SK-N-SH treated with all-trans-retinoic acid at 6 μM for 48 hours (cell line): ENCODE data around the gene ARMC2.

ENCODE experiments used
- ATAC-seq: fragments of 200-7000 bp; cut with Tn5 transposase; 3 replicates; pipeline ENCODE4 v1.9.1; 2020; ENCODE audit warnings: mild to moderate bottlenecking, moderate library complexity
- ARNTL ChIP-seq: fragments of 450-650 bp; formaldehyde crosslinking; IDR thresholded peaks from 2 replicates; pipeline ENCODE4 v1.5.0; 2020; ENCODE audit warnings: low read depth, mild to moderate bottlenecking, moderate library complexity, borderline replicate concordance
- BACH2 ChIP-seq: fragments of 250-450 bp; sonication (Bioruptor Pico); IDR thresholded peaks from 2 replicates; pipeline ENCODE4 v1.9.0; 2021; ENCODE audit warnings: mild to moderate bottlenecking, borderline replicate concordance
- CREB5 ChIP-seq: fragments of 250-450 bp; sonication (Bioruptor Pico); IDR thresholded peaks from 2 replicates; pipeline ENCODE4 v1.5.1; 2020; ENCODE audit warnings: low read depth, mild to moderate bottlenecking, moderate library complexity
- CSDC2 ChIP-seq: fragments of 250-450 bp; sonication (Bioruptor Pico); IDR thresholded peaks from 2 replicates; pipeline ENCODE4 v1.5.0; 2020; ENCODE audit warnings: mild to moderate bottlenecking, moderate library complexity
- CSRNP3 ChIP-seq: fragments of 250-450 bp; sonication (Bioruptor Pico); IDR thresholded peaks from 2 replicates; pipeline ENCODE4 v1.5.1; 2021; ENCODE audit warnings: mild to moderate bottlenecking, moderate library complexity
- ESRRG ChIP-seq: fragments of 250-450 bp; sonication (Bioruptor Pico); IDR thresholded peaks from 2 replicates; pipeline ENCODE4 v1.6.1; 2021; ENCODE audit warnings: mild to moderate bottlenecking
- GLIS3 ChIP-seq: fragments of 250-450 bp; sonication (Bioruptor Pico); IDR thresholded peaks from 2 replicates; pipeline ENCODE4 v1.5.0; 2020; ENCODE audit warnings: mild to moderate bottlenecking, moderate library complexity
- ISL1 ChIP-seq: fragments of 250-450 bp; sonication (Bioruptor Pico); IDR thresholded peaks from 2 replicates; pipeline ENCODE4 v2.1.2; 2022; ENCODE audit warnings: mild to moderate bottlenecking, moderate library complexity
- PATZ1 ChIP-seq: fragments of 250-450 bp; sonication (Bioruptor Pico); IDR thresholded peaks from 2 replicates; pipeline ENCODE4 v1.8.0; 2020; ENCODE audit warnings: mild to moderate bottlenecking, moderate library complexity, borderline replicate concordance
- PPARA ChIP-seq: fragments of 250-450 bp; sonication (Bioruptor Pico); IDR thresholded peaks from 2 replicates; pipeline ENCODE4 v1.5.0; 2020; ENCODE audit warnings: mild to moderate bottlenecking, borderline replicate concordance
- RARB ChIP-seq: fragments of 250-450 bp; sonication (Bioruptor Pico); IDR thresholded peaks from 2 replicates; pipeline ENCODE4 v1.8.0; 2021; ENCODE audit warnings: mild to moderate bottlenecking, moderate library complexity
- SNAI2 ChIP-seq: fragments of 250-450 bp; sonication (Bioruptor Pico); IDR thresholded peaks from 2 replicates; pipeline ENCODE4 v1.5.0; 2020; ENCODE audit warnings: mild to moderate bottlenecking, moderate library complexity
- TCF4 ChIP-seq: fragments of 250-450 bp; sonication (Bioruptor Pico); IDR thresholded peaks from 2 replicates; pipeline ENCODE4 v1.8.0; 2021; ENCODE audit warnings: mild to moderate bottlenecking, moderate library complexity, borderline replicate concordance
- TOX ChIP-seq: fragments of 250-450 bp; sonication (Bioruptor Pico); IDR thresholded peaks from 2 replicates; pipeline ENCODE4 v1.8.0; 2021; ENCODE audit warnings: mild to moderate bottlenecking, moderate library complexity, borderline replicate concordance
- TSHZ2 ChIP-seq: fragments of 250-450 bp; sonication (Bioruptor Pico); IDR thresholded peaks from 2 replicates; pipeline ENCODE4 v1.5.0; 2020; ENCODE audit warnings: mild to moderate bottlenecking, moderate library complexity
- ZC3H10 ChIP-seq: fragments of 250-450 bp; sonication (Bioruptor Pico); IDR thresholded peaks from 2 replicates; pipeline ENCODE4 v1.5.1; 2021; ENCODE audit warnings: mild to moderate bottlenecking, moderate library complexity
- ZFP3 ChIP-seq: fragments of 250-450 bp; sonication (Bioruptor Pico); IDR thresholded peaks from 2 replicates; pipeline ENCODE4 v1.5.0; 2020; ENCODE audit warnings: mild to moderate bottlenecking, moderate library complexity
- ZFP30 ChIP-seq: fragments of 450-650 bp; formaldehyde crosslinking; IDR thresholded peaks from 2 replicates; pipeline ENCODE4 v1.5.0; 2022; ENCODE audit warnings: mild to moderate bottlenecking, moderate library complexity
- ZNF565 ChIP-seq: fragments of 450-650 bp; formaldehyde crosslinking; conservative IDR thresholded peaks from 2 replicates; pipeline ENCODE4 v1.5.0; 2020; ENCODE audit warnings: low read depth, mild to moderate bottlenecking, moderate library complexity
- ZNF70 ChIP-seq: fragments of 450-650 bp; formaldehyde crosslinking; IDR thresholded peaks from 2 replicates; pipeline ENCODE4 v1.5.0; 2020; ENCODE audit warnings: mild to moderate bottlenecking, moderate library complexity
- ZNF8 ChIP-seq: fragments of 450-650 bp; formaldehyde crosslinking; IDR thresholded peaks from 2 replicates; pipeline ENCODE4 v1.5.0; 2020; ENCODE audit warnings: mild to moderate bottlenecking, moderate library complexity

ARMC2 gene

GRCh38 chr6:108822401-108822800, 25.8 kb upstream of the ARMC2 start:
- no peak for ATAC-seq
- no peak for TF ChIP-seq ESRRG (CRISPR knock-in tag)
- TF ChIP-seq CREB5 = no peak
- TF ChIP-seq ISL1 (CRISPR knock-in tag) = no peak
- TF ChIP-seq ZNF8 (CRISPR knock-in tag) = no peak
- no peak for TF ChIP-seq PPARA (CRISPR knock-in tag)
- no peak for TF ChIP-seq BACH2 (CRISPR knock-in tag)
- TF ChIP-seq ARNTL (CRISPR knock-in tag) = no peak
- no peak for TF ChIP-seq TSHZ2
- no peak for TF ChIP-seq CSRNP3 (CRISPR knock-in tag)
- no peak for TF ChIP-seq PATZ1

- ATAC-seq = no peak
- TF ChIP-seq ISL1 (CRISPR knock-in tag) (no peak), PATZ1 (no peak), TCF4 (CRISPR knock-in tag) (no peak), ZFP3 (CRISPR knock-in tag) (no peak), BACH2 (CRISPR knock-in tag) (no peak), TSHZ2 (no peak), ZNF70 (CRISPR knock-in tag) (no peak), ZC3H10 (no peak), ZNF8 (CRISPR knock-in tag) (no peak), ZFP30 (CRISPR knock-in tag) (no peak), ZNF565 (CRISPR knock-in tag) (no peak), GLIS3 (no peak), ESRRG (CRISPR knock-in tag) (no peak), SNAI2 (CRISPR knock-in tag) (no peak), CREB5 (no peak), CSDC2 (CRISPR knock-in tag) (no peak), ARNTL (CRISPR knock-in tag) (no peak), TOX (CRISPR knock-in tag) (no peak), RARB (CRISPR knock-in tag) (no peak), CSRNP3 (CRISPR knock-in tag) (no peak)
These were observed 22.9 kb upstream of the ARMC2 start for GRCh38 chr6:108825326-108825725.
